Smooth muscle cell (in vitro differentiated cells): Measurements from ENCODE around the gene FBXW4. TPM values are rescaled to one million over a fixed set of nuclear protein-coding genes. Genes with fewer than 3 reads are reported as not detected.

ENCODE experiments used
- DNase-seq: peaks from one replicate; lab custom pipeline; 2025; ENCODE audit not compliant: unreplicated experiment; lab: John Stamatoyannopoulos, UW
- H2AFZ ChIP-seq: fragments of 200-600 bp; sonication (generic); 2 replicates; pipeline ENCODE4 v1.6.0; 2016; ENCODE audit warnings: antibody characterized with exemption, low read depth, mild to moderate bottlenecking
- H3F3A ChIP-seq: fragments of 200-600 bp; sonication (generic); 2 replicates; pipeline ENCODE4 v1.6.0; 2017; ENCODE audit warnings: antibody characterized with exemption, low read depth
- H3K27ac ChIP-seq: fragments of 200-600 bp; sonication (generic); 2 replicates; pipeline ENCODE4 v1.5.1; 2016; ENCODE audit warnings: low read depth, mild to moderate bottlenecking
- H3K27me3 ChIP-seq: fragments of 200-600 bp; sonication (generic); 2 replicates; pipeline ENCODE4 v1.6.1; 2016; ENCODE audit warnings: low read depth, mild to moderate bottlenecking
- H3K36me3 ChIP-seq: fragments of 200-600 bp; sonication (generic); 2 replicates; pipeline ENCODE4 v1.5.1; 2016; ENCODE audit warnings: low read depth
- H3K4me1 ChIP-seq: fragments of 200-600 bp; sonication (generic); 2 replicates; pipeline ENCODE4 v1.5.1; 2016; ENCODE audit warnings: low read depth
- H3K4me2 ChIP-seq: fragments of 200-600 bp; sonication (generic); 2 replicates; pipeline ENCODE4 v1.6.0; 2016; ENCODE audit warnings: mild to moderate bottlenecking
- H3K4me3 ChIP-seq: fragments of 200-600 bp; sonication (generic); 2 replicates; pipeline ENCODE4 v1.5.1; 2016; ENCODE audit warnings: mild to moderate bottlenecking
- H3K79me2 ChIP-seq: fragments of 200-600 bp; sonication (generic); 2 replicates; pipeline ENCODE4 v1.6.0; 2016; ENCODE audit warnings: low read depth, mild to moderate bottlenecking
- H3K9ac ChIP-seq: fragments of 200-600 bp; sonication (generic); 2 replicates; pipeline ENCODE4 v1.6.0; 2016; ENCODE audit warnings: low read depth
- H3K9me3 ChIP-seq: fragments of 200-600 bp; sonication (generic); replicated peaks from 2 replicates; pipeline ENCODE4 v1.5.1; 2016; ENCODE audit warnings: low read depth
- H4K20me1 ChIP-seq: fragments of 200-600 bp; sonication (generic); 2 replicates; pipeline ENCODE4 v1.6.0; 2016; ENCODE audit warnings: low read depth
- WGBS: methylation state at CpG from one replicate; pipeline ENCODE4 v1.1.7; 2016; ENCODE audit warnings: low lambda C conversion rate; 5-methylcytosine and 5-hydroxymethylcytosine counted together
- polyA plus RNA-seq: library from polyadenylated mRNA; unstranded; fragments of >200 nt; fragmentation: Nextera tagmentation; extraction: Ambion mirVana; gene quantifications from 2 replicates; pipeline ENCODE4 v1.2.1, GENCODE V29; 2016
- total RNA-seq: library from RNA; depleted of rRNA; stranded (reverse); fragments of >200 nt; gene quantifications from 2 replicates; pipeline ENCODE4 v1.2.3, GENCODE V29; 2014
- TF ChIP-seq, protein P1 (sequence below): fragments of 200-600 bp; sonication (generic); IDR thresholded peaks from 2 replicates; pipeline ENCODE4 v1.5.1; 2017; ENCODE audit warnings: borderline replicate concordance, mild to moderate bottlenecking, antibody characterized with exemption; ENCODE audit not compliant: insufficient read depth, poor library complexity, severe bottlenecking

Gene FBXW4
- total and polyA plus RNA-seq, 2 experiments from 2014 or later, result 7.2 to 12.1 TPM

DNA sequence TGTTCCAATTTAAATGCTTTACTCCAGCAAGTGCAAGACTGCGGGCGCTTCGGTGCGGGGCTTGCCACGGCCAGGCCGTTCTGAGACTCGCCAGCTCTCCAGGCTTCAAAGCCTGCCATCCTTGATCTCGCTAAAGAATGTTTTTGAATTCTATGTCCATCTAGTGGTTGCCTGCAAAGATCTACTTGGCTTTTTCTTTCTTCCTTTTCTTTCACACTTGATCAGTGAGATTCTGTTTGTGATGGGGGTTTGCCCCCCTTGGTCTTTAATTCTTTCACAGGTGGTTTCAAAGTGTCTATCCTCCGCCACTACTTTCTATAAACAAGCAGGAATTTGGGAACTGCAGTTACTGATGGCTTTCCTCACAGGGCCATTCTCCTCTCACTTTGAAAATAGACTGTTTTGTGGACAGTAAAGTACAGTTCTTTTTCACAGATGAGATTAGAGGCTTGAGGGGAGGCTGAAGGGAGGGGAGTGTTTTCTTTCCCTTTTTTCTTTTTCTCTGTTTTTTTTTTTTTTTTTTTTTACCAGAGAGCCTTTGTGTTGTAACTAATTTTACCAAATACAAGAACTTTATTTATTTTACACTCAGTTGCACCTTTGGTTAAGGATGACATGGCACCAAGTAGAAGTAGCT lies 15.2 kb upstream of the FBXW4 start:
- 67% methylated on average over 9 of the region's 9 CpGs for WGBS
- peaks cover 8% of the 10 kb centered on the region for H3K27me3 ChIP-seq
- H3K9ac ChIP-seq, result no peak overlapping the region
- no peak for DNase-seq
- peaks cover 18% of the 10 kb centered on the region for H3K4me1 ChIP-seq
- H3K27ac ChIP-seq, result no peak overlapping the region
- H4K20me1 ChIP-seq, result no peaks in the 10 kb centered on the region
- H2AFZ ChIP-seq, result no peak overlapping the region
- H3K4me2 ChIP-seq, result no peak overlapping the region
- no peaks in the 10 kb centered on the region for H3F3A ChIP-seq
- H3K9me3 ChIP-seq, result no peaks in the 10 kb centered on the region
- TF ChIP-seq, protein P1, sequence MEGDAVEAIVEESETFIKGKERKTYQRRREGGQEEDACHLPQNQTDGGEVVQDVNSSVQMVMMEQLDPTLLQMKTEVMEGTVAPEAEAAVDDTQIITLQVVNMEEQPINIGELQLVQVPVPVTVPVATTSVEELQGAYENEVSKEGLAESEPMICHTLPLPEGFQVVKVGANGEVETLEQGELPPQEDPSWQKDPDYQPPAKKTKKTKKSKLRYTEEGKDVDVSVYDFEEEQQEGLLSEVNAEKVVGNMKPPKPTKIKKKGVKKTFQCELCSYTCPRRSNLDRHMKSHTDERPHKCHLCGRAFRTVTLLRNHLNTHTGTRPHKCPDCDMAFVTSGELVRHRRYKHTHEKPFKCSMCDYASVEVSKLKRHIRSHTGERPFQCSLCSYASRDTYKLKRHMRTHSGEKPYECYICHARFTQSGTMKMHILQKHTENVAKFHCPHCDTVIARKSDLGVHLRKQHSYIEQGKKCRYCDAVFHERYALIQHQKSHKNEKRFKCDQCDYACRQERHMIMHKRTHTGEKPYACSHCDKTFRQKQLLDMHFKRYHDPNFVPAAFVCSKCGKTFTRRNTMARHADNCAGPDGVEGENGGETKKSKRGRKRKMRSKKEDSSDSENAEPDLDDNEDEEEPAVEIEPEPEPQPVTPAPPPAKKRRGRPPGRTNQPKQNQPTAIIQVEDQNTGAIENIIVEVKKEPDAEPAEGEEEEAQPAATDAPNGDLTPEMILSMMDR, result no peak
- H3K4me3 ChIP-seq, result no peak overlapping the region
- no peaks in the 10 kb centered on the region for H3K36me3 ChIP-seq
- H3K79me2 ChIP-seq, result no peaks in the 10 kb centered on the region

DNA sequence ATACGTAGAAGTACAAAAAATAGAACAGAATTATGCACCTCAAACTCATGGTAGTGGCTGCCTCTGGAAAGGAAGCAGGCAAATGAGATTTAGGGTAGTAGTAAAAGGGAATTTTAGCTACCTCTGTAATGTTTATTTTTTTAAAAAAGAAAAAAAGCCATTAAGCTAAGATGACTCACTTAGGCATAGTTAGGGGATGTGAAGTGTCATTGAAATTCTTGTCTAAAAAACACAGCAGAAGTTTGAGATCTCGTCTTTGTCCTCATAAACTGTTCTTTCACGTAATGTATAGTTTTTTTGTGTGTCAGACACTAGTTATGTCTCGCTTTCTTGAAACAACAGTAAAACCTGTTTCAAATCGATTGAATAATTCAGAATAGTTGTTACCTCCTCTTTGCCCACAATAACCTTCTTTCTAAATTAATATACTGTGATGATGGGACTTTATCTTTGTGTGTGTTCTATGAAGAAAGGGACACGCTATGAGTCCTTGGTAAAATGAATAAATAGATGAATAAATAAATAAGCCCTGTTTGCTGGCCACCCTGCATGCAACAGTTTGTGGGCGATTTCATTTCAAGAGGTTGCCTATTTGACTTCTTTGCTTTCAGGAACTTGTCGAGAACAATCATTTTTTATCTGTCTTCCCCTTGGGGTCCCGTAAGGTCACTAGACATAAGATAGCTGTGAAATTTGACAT lies 14.5 kb upstream of the FBXW4 start:
- Histone ChIP-seq H3K27me3 (peaks cover 8% of the 10 kb centered on the region), H3K79me2 (no peaks in the 10 kb centered on the region), H2AFZ (no peak overlapping the region), H3K9me3 (no peaks in the 10 kb centered on the region), H3K4me2 (peak overlapping the region; percentile 44), H3K4me1 (peaks cover 18% of the 10 kb centered on the region), H3K27ac (no peak overlapping the region), H3K36me3 (no peaks in the 10 kb centered on the region), H4K20me1 (no peaks in the 10 kb centered on the region), H3F3A (no peaks in the 10 kb centered on the region), H3K4me3 (no peak overlapping the region), H3K9ac (no peak overlapping the region)
- no peak for DNase-seq
- TF ChIP-seq, protein P1, result no peak
- WGBS, result 71% methylated on average over 9 of the region's 9 CpGs

DNA sequence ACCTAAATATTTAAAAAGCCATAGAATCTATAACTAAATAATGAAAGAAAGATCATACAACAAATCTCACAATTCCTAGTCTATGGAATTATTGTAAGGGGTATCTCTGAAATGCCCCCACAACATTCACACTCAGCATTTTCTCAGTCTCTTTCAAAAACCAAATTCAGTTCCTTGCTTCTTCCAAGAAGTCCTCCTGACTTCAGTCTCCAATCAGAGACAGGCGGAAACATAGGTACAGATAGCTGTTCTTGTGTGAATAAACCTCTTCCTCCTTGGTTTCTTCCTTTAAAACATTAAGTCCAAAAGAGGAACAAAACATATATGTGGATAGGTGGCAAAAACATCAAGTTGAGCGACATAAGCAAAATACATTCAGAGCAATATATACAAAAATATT lies 13.9 kb upstream of the FBXW4 start:
- H3K4me3 ChIP-seq, result no peak overlapping the region
- H3K27me3 ChIP-seq, result peaks cover 8% of the 10 kb centered on the region
- WGBS, result 89% methylated on average over 2 of the region's 2 CpGs
- no peak overlapping the region for H3K4me2 ChIP-seq
- DNase-seq, result no peak
- H3K27ac ChIP-seq, result no peak overlapping the region
- H4K20me1 ChIP-seq, result no peaks in the 10 kb centered on the region
- no peak overlapping the region for H2AFZ ChIP-seq
- TF ChIP-seq, protein P1, result no peak
- H3K4me1 ChIP-seq, result peaks cover 18% of the 10 kb centered on the region
- H3K79me2 ChIP-seq, result no peaks in the 10 kb centered on the region
- no peak overlapping the region for H3K9ac ChIP-seq
- no peaks in the 10 kb centered on the region for H3K9me3 ChIP-seq
- H3K36me3 ChIP-seq, result no peaks in the 10 kb centered on the region
- no peaks in the 10 kb centered on the region for H3F3A ChIP-seq
